Keratinocyte (primary cell): ENCODE data around the gene SLC25A40. TPM values are rescaled to one million over a fixed set of nuclear protein-coding genes. Genes with fewer than 3 reads are reported as not detected.

ENCODE experiments used
- DNase-seq: peaks from one replicate; pipeline ENCODE4 v3.0.0-alpha.2; 2011; ENCODE audit warnings: low read depth, missing footprints, low spot score
- FAIRE-seq: peaks from 2 replicates; lab custom pipeline; 2011; peaks lifted over from hg19 to GRCh38; lab: Jason Lieb, UNC
- H2AFZ ChIP-seq: 2 replicates; pipeline ENCODE4 v1.6.0; 2012; ENCODE audit warnings: low read length, control low read depth, inconsistent platforms; ENCODE audit not compliant: control insufficient read depth
- H3K27ac ChIP-seq: 2 replicates; pipeline ENCODE4 v1.5.1; 2011; ENCODE audit warnings: low read length; ENCODE audit not compliant: control insufficient read depth, insufficient read depth
- H3K27me3 ChIP-seq: 3 replicates; pipeline ENCODE4 v1.6.0; 2011; ENCODE audit warnings: low read length; ENCODE audit not compliant: control insufficient read depth, insufficient read depth; ENCODE audit errors: extremely low read depth
- H3K36me3 ChIP-seq, 2 experiments: 2 replicates in 1 of 2; 3 replicates in 1 of 2; pipeline ENCODE4 v1.5.1; 2011; ENCODE audit warnings: low read length in 2 of 2, mild to moderate bottlenecking in 1 of 2; ENCODE audit not compliant: control insufficient read depth in 2 of 2, insufficient read depth in 2 of 2; ENCODE audit errors: extremely low read depth in 1 of 2
- H3K4me1 ChIP-seq: 3 replicates; pipeline ENCODE4 v1.5.1; 2011; ENCODE audit warnings: low read length; ENCODE audit not compliant: control insufficient read depth, insufficient read depth; ENCODE audit errors: extremely low read depth
- H3K4me2 ChIP-seq: 3 replicates; pipeline ENCODE4 v1.6.0; 2011; ENCODE audit warnings: low read depth, low read length; ENCODE audit not compliant: control insufficient read depth, insufficient read depth; ENCODE audit errors: extremely low read depth
- H3K4me3 ChIP-seq, 3 experiments: fragments of 200-600 bp in 1 of 3; sonication (generic) in 1 of 3; 2 replicates in 2 of 3; 3 replicates in 1 of 3; pipeline ENCODE4 v1.5.1; 2011 to 2016; ENCODE audit warnings: low read length in 3 of 3, mild to moderate bottlenecking in 3 of 3, control low read depth in 2 of 3, inconsistent platforms in 1 of 3, low read depth in 1 of 3, mixed read lengths in 1 of 3, mixed run types in 1 of 3, moderate library complexity in 1 of 3; ENCODE audit not compliant: control insufficient read depth in 2 of 3, insufficient read depth in 2 of 3; ENCODE audit errors: extremely low read depth in 1 of 3
- H3K79me2 ChIP-seq: 2 replicates; pipeline ENCODE4 v1.6.0; 2012; ENCODE audit warnings: low read length; ENCODE audit not compliant: control insufficient read depth, insufficient read depth
- H3K9ac ChIP-seq: 3 replicates; pipeline ENCODE4 v1.6.0; 2011; ENCODE audit warnings: low read length; ENCODE audit not compliant: control insufficient read depth, insufficient read depth; ENCODE audit errors: extremely low read depth
- H3K9me1 ChIP-seq: 3 replicates; pipeline ENCODE4 v1.6.0; 2011; ENCODE audit warnings: low read length; ENCODE audit not compliant: control insufficient read depth, insufficient read depth; ENCODE audit errors: extremely low read depth
- H3K9me3 ChIP-seq: 2 replicates; pipeline ENCODE4 v1.5.1; 2012; ENCODE audit warnings: low read depth, low read length; ENCODE audit not compliant: control insufficient read depth
- H4K20me1 ChIP-seq: 3 replicates; pipeline ENCODE4 v1.6.0; 2011; ENCODE audit warnings: low read length; ENCODE audit not compliant: control insufficient read depth, insufficient read depth; ENCODE audit errors: extremely low read depth
- EZH2 ChIP-seq: IDR thresholded peaks from one replicate; pipeline ENCODE4 v1.6.1; 2012; ENCODE audit warnings: inconsistent platforms, mild to moderate bottlenecking, low read length, moderate library complexity
- dilution Hi-C: fragments of 300-500 bp; cut with MboI; formaldehyde crosslinking; loops from one replicate; pipeline ENCODE4 v1.7.0; 2020; ENCODE audit warnings: low sequenced_read_pairs; ENCODE audit not compliant: extremely low pct_ligation_motif_present
- polyA plus RNA-seq, 5 experiments: library from polyadenylated mRNA; depleted of rRNA in 3 of 5; stranded (reverse) in 3 of 5; stranded (forward) in 1 of 5; unstranded in 1 of 5; fragments of >200 nt; gene quantifications; 1 replicate in 1 of 5; 2 replicates in 3 of 5; 3 replicates in 1 of 5; pipeline versions ENCODE4 v1.2.1 to v1.2.3, GENCODE V29; 2011 to 2012; ENCODE audit warnings: missing spikeins in 2 of 5, low read depth in 1 of 5, low replicate concordance in 1 of 5
- TF ChIP-seq, protein P1 (sequence below), 3 experiments: IDR thresholded peaks in 1 of 3; conservative IDR thresholded peaks in 1 of 3; optimal IDR thresholded peaks in 1 of 3; 2 replicates in 2 of 3; 3 replicates in 1 of 3; pipeline versions ENCODE3 to v1.5.1; 2011; ENCODE audit warnings: low read length in 3 of 3, mild to moderate bottlenecking in 3 of 3, moderate library complexity in 2 of 3, control low read depth in 1 of 3, inconsistent platforms in 1 of 3; ENCODE audit not compliant: insufficient read depth in 2 of 3; ENCODE audit errors: extremely low read depth in 1 of 3

SLC25A40 gene
- polyA plus RNA-seq, 1 donor (not counting 4 experiments of a cell fraction or from before 2014, with no cell fraction given) = 8.3 TPM

DNA sequence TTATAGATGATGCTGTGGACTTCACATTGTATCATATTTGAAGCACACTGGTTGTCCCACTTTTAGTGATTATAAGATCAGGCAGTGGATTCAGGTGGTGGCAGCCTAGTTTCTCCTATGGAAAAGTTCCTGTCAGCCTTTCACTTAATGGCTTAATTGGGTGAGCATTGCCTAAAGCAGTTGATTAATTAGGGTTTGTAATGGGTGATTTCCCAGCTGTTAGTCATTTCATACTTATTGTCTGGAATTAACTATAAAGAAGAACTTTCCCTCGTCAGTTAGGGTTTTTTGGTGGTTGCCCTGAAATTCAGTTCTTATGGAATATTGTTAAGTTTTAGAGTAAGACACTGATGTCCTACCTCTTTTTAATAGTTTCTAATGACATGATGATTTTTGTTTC lies 78.8 kb downstream of the SLC25A40 start:
- H3K36me3 ChIP-seq = no peaks in the 10 kb centered on the region
- H3K9ac ChIP-seq = no peak overlapping the region
- H4K20me1 ChIP-seq = no peaks in the 10 kb centered on the region
- no peaks in the 10 kb centered on the region for H3K4me1 ChIP-seq
- no peak overlapping the region for H2AFZ ChIP-seq
- TF ChIP-seq EZH2 = no peak
- TF ChIP-seq, protein P1, sequence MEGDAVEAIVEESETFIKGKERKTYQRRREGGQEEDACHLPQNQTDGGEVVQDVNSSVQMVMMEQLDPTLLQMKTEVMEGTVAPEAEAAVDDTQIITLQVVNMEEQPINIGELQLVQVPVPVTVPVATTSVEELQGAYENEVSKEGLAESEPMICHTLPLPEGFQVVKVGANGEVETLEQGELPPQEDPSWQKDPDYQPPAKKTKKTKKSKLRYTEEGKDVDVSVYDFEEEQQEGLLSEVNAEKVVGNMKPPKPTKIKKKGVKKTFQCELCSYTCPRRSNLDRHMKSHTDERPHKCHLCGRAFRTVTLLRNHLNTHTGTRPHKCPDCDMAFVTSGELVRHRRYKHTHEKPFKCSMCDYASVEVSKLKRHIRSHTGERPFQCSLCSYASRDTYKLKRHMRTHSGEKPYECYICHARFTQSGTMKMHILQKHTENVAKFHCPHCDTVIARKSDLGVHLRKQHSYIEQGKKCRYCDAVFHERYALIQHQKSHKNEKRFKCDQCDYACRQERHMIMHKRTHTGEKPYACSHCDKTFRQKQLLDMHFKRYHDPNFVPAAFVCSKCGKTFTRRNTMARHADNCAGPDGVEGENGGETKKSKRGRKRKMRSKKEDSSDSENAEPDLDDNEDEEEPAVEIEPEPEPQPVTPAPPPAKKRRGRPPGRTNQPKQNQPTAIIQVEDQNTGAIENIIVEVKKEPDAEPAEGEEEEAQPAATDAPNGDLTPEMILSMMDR (optimal IDR thresholded peaks at IDR 0.05 in 1 of 3, IDR thresholded peaks at IDR 0.05 in 1 of 3, conservative IDR thresholded peaks at IDR 0.05 in 1 of 3; ENCODE audit: extremely low read depth in 1 of 3, insufficient read depth in 2 of 3, low read length in 3 of 3) = no peak
- dilution Hi-C loops = no loop called here
- FAIRE-seq (no peak), DNase-seq (no peak)
- H3K4me3 ChIP-seq = no peak overlapping the region
- H3K27ac ChIP-seq = no peak overlapping the region
- H3K27me3 ChIP-seq = no peaks in the 10 kb centered on the region
- H3K9me1 ChIP-seq = no peaks in the 10 kb centered on the region
- H3K79me2 ChIP-seq = no peaks in the 10 kb centered on the region
- no peaks in the 10 kb centered on the region for H3K9me3 ChIP-seq
- H3K4me2 ChIP-seq = no peak overlapping the region

DNA sequence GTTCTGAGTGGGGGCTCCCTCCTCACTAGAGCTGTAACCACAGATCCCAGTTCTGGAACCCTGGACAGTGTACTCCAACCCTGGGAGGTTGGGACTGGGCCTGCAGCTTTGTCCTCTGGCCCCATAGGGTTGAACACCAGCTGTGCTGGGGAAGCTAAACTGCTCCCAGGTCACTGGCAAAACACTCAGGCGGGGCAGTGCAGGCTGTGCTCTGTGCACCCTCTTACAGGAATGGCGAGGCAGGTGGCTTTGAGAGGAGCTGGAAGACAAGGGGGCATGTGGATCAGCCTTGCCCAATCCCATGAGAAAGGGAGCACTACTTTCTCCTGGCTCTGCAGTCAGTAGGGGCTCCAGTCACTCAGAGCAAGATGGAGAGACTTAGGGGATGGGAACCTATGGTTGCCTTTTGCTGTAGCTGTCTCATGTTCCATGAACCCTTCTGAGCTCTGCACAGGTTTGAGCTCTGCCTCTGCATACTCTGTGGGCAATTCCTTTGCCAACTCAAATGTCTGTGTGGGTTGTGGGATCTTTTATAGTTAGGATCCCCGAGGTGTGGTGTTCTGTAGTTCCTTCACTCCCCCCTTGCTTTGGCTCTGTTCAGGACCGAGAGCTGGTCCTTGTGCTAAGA lies 90.7 kb downstream of the SLC25A40 start:
- no peak for FAIRE-seq
- dilution Hi-C loops = no loop called here

More for the DNA sequence above, 90.7 kb downstream of the SLC25A40 start:
- H3K4me2 ChIP-seq = no peak overlapping the region
- TF ChIP-seq EZH2 = no peak
- TF ChIP-seq, protein P1 (optimal IDR thresholded peaks at IDR 0.05 in 1 of 3, IDR thresholded peaks at IDR 0.05 in 1 of 3, conservative IDR thresholded peaks at IDR 0.05 in 1 of 3; ENCODE audit: extremely low read depth in 1 of 3, insufficient read depth in 2 of 3, low read length in 3 of 3) = no peak
- no peaks in the 10 kb centered on the region for H3K9me1 ChIP-seq
- peaks cover 2% of the 10 kb centered on the region for H3K4me1 ChIP-seq
- no peaks in the 10 kb centered on the region for H3K79me2 ChIP-seq
- H2AFZ ChIP-seq = no peak overlapping the region
- H3K9ac ChIP-seq = no peak overlapping the region
- no peaks in the 10 kb centered on the region for H3K9me3 ChIP-seq
- H3K4me3 ChIP-seq = no peak overlapping the region
- H3K27me3 ChIP-seq = no peaks in the 10 kb centered on the region
- no peaks in the 10 kb centered on the region for H4K20me1 ChIP-seq
- DNase-seq = no peak
- H3K36me3 ChIP-seq = no peaks in the 10 kb centered on the region
- H3K27ac ChIP-seq = no peak overlapping the region
